Thoracic aorta (tissue), 2 donors: ENCODE results near the gene ANO9. TPM values are rescaled to one million over a fixed set of nuclear protein-coding genes. Genes with fewer than 3 reads are reported as not detected.

Experiments
- ATAC-seq: fragments of 150-250 bp; one replicate; pipeline ENCODE4 v1.8.0; 2017; ENCODE audit warnings: low read depth; ENCODE audit not compliant: insufficient number of reproducible peaks, low FRiP score
- DNase-seq: peaks from one replicate; pipeline ENCODE4 v3.0.0-alpha.2; 2020; ENCODE audit warnings: low spot score
- H3K27ac ChIP-seq, 2 donors: fragments of 200-600 bp; sonication (generic); 1 replicate in 1 of 2; 2 replicates in 1 of 2; pipeline ENCODE4 v1.5.1; 2016; ENCODE audit warnings: mild to moderate bottlenecking in 2 of 2, moderate library complexity in 2 of 2
- H3K27me3 ChIP-seq: fragments of 200-600 bp; sonication (generic); replicated peaks from 2 replicates; pipeline ENCODE4 v1.6.0; 2016; ENCODE audit warnings: mild to moderate bottlenecking; ENCODE audit not compliant: insufficient read depth
- H3K36me3 ChIP-seq: fragments of 200-600 bp; sonication (generic); one replicate; pipeline ENCODE4 v1.5.1; 2016
- H3K4me1 ChIP-seq, 2 donors: fragments of 200-600 bp; sonication (generic); 1 replicate in 1 of 2; 2 replicates in 1 of 2; pipeline versions ENCODE4 v1.5.1 to v1.6.0; 2016; ENCODE audit warnings: low read depth in 2 of 2, mild to moderate bottlenecking in 1 of 2; ENCODE audit not compliant: control insufficient read depth in 1 of 2
- H3K4me3 ChIP-seq: fragments of 200-600 bp; sonication (generic); 2 replicates; pipeline ENCODE4 v1.5.1; 2016; ENCODE audit warnings: mild to moderate bottlenecking
- H3K9me3 ChIP-seq: fragments of 200-600 bp; sonication (generic); 2 replicates; pipeline ENCODE4 v1.5.1; 2016
- total RNA-seq, 2 donors: library from RNA; depleted of rRNA; stranded (reverse); fragments of >200 nt; gene quantifications; one replicate each; pipeline versions ENCODE4 v1.1.0 to v1.2.3, GENCODE V29; 2016
- TF ChIP-seq, protein P1 (sequence below): fragments of 200-600 bp; sonication (generic); IDR thresholded peaks from one replicate; pipeline ENCODE4 v1.5.1; 2019; ENCODE audit warnings: antibody characterized with exemption

The ANO9 gene
- total RNA-seq, 2 donors from 2014 or later, result 0.68 to 2.7 TPM

DNA sequence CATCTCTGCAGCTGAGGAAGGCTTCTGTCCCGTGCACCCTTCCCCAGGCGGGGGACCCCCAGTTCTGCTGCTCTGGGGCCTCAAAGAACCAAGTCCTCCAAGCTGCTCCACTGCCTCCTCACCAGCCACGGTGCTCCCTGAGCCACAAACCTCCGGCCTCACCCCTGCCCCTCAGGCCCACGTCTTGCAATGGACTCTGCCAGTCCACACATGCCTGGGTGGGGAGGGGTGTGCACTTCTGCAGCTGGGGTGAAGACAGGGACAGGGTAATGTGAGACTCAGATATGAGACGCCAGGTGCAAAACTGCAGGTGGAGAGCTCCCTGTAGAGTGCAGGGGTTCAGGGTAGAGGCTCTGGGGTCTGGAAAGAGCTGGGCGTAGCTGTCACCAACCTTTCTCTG lies 5.1 kb upstream of the ANO9 start:
- H3K27ac ChIP-seq, result no peak overlapping the region
- no peak for DNase-seq
- H3K9me3 ChIP-seq, result no peaks in the 10 kb centered on the region
- no peak for ATAC-seq
- no peaks in the 10 kb centered on the region for H3K36me3 ChIP-seq
- H3K4me1 ChIP-seq, result peaks cover 18 to 26% of the 10 kb centered on the region in 2 donors
- H3K4me3 ChIP-seq, result no peak overlapping the region
- no peaks in the 10 kb centered on the region for H3K27me3 ChIP-seq
- TF ChIP-seq, protein P1, sequence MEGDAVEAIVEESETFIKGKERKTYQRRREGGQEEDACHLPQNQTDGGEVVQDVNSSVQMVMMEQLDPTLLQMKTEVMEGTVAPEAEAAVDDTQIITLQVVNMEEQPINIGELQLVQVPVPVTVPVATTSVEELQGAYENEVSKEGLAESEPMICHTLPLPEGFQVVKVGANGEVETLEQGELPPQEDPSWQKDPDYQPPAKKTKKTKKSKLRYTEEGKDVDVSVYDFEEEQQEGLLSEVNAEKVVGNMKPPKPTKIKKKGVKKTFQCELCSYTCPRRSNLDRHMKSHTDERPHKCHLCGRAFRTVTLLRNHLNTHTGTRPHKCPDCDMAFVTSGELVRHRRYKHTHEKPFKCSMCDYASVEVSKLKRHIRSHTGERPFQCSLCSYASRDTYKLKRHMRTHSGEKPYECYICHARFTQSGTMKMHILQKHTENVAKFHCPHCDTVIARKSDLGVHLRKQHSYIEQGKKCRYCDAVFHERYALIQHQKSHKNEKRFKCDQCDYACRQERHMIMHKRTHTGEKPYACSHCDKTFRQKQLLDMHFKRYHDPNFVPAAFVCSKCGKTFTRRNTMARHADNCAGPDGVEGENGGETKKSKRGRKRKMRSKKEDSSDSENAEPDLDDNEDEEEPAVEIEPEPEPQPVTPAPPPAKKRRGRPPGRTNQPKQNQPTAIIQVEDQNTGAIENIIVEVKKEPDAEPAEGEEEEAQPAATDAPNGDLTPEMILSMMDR, result no peak

DNA sequence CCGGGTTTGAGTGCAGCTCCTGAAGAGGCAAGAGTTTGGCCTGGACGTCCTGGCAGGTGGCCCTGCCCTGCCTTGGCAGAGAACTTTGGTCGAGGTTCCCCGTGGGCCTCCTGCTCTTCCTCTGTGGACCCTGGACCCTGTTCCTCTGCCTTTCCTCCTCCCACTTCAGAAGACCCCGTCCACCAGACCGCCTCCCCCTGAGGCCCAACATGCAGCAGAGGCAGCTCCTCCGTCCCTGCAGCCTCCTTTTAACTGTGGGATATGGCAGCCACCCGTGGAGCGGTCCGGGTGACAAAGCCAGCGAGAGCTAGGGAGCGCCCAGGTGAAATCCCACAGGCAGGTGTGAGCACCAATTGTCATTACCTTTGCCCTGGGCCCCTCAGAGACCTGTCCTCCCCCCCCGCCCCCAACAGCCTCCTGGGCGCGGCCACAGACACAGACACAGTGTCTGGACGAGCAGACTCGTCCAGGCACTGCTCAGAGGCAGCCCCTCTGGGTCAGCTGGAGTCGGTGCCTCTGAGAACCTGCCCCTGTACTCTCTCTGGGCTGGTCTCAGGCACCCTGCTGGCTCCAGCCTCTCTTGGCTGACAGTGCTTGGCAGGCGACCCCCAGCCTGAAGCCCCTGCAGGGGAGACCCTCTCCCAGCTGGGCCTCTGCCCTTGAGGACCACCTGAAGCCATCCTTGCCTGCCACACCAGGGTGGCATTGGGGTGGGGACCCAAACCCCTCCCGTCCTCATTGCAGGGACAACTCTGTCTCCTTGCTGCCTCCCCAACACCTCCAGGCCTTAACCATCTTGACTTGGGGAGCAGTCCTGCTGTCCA lies 4.2 kb upstream of the ANO9 start:
- Histone ChIP-seq H3K4me3 (no peak overlapping the region), H3K4me1 (peaks cover 11 to 17% of the 10 kb centered on the region in 2 donors), H3K9me3 (no peaks in the 10 kb centered on the region), H3K27ac (no peak overlapping the region), H3K36me3 (no peaks in the 10 kb centered on the region), H3K27me3 (no peaks in the 10 kb centered on the region)
- ATAC-seq (no peak), DNase-seq (no peak)
- TF ChIP-seq, protein P1, result no peak

DNA sequence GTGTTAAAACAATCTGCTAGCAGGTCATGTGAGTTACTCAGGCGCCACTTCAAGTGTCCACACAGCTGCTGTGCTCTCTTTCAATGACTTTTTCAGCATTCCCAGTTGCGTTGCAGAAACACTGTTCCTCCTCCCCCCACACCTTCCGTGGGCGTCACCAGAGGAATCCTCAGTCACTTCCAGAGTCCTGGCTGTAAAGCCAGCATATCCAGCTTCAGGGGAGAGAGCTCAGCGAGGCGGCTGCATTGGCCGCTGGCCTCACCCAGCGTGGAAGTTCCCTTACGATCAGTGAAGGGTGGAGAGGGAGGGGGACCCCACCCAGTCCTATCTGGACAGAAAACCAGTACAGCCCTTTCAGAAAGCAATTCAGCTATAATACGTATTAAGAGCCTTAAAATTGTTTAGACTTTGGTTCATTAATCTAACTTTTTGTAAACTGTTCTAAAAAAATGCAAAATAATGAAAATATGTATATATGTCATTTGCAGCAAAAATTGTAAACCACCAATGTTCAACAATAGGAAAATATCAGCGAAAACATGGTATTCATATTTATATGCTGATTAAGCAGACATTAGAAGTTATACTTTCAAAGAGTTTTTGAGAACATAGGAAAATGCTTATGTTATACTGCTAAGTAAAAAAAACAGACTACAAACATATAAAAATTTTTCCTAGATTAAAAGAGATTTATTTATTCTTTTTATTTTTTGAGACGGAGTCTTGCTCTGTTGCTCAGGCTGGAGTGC lies 2.8 kb upstream of the ANO9 start:
- DNase-seq (no peak), ATAC-seq (no peak)
- H3K27ac ChIP-seq, result no peak overlapping the region
- H3K27me3 ChIP-seq, result no peaks in the 10 kb centered on the region
- no peak overlapping the region for H3K4me3 ChIP-seq
- no peaks in the 10 kb centered on the region for H3K36me3 ChIP-seq
- peaks cover 11 to 13% of the 10 kb centered on the region in 2 donors for H3K4me1 ChIP-seq
- TF ChIP-seq, protein P1, result no peak
- no peaks in the 10 kb centered on the region for H3K9me3 ChIP-seq

DNA sequence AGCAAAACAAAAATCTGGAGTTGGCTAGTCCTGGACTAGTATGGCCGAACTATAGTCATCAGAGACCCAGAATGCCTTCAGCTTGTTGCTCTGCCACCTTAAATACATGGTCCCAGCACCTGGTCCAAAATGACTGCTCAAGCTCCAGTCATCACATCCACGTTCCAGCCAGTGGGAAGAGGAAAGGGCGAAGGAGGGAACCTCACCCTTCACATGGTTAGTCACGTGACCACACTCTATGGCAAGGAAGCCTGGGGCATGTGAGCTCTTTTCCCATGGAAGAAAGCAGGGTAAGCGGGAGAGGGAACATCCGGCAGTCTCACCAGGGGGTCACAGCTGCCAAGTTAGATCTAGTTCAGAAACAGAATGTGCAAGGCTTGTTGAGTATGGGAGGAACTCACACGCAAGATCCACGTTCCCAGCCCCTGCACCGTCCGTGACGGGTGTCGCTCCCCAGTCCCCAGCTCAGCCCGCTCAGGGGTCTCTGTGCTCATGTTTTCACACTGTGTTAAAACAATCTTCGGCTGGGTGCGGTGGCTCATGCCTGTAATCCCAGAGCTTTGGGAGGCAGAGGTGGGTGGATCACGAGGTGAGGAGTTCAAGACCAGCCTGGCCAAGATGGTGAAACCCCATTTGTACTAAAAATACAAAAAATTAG lies 1.9 kb upstream of the ANO9 start:
- H3K4me3 ChIP-seq, result no peak overlapping the region
- H3K36me3 ChIP-seq, result no peaks in the 10 kb centered on the region
- H3K27ac ChIP-seq, result no peak overlapping the region
- peaks cover 3 to 4% of the 10 kb centered on the region in 2 donors for H3K4me1 ChIP-seq
- DNase-seq (no peak), ATAC-seq (no peak)
- TF ChIP-seq, protein P1, result no peak
- H3K9me3 ChIP-seq, result no peaks in the 10 kb centered on the region
- no peaks in the 10 kb centered on the region for H3K27me3 ChIP-seq

DNA sequence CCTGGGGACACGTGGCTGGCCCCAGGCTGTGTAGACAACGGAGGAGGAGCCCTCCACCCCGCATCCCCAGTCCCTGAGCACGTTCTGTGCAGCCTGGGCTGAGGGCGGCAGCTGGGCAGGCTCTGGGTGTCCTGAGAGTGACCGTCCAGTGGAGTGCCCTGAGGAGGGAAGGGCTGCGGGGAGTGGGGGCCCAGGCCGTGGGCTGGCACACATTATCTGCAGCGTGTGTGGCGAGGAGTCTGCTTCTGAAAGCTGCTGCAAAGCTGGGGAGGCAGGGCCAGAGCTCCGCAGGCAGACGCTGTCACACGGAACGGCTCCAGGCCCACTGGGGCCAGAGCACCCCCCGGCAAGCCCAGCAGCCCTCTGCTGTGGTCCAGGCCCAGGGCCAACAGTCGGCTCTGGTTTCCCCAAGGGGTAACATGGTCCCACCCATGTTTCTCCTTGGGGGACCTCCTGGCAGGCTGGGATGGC lies 835 bp upstream of the ANO9 start:
- H3K27me3 ChIP-seq, result no peaks in the 10 kb centered on the region
- TF ChIP-seq, protein P1, result no peak
- DNase-seq, result no peak

More for the DNA sequence above, 835 bp upstream of the ANO9 start:
- H3K9me3 ChIP-seq, result no peaks in the 10 kb centered on the region
- no peaks in the 10 kb centered on the region for H3K36me3 ChIP-seq
- no peak overlapping the region for H3K4me3 ChIP-seq
- no peaks in the 10 kb centered on the region for H3K4me1 ChIP-seq
- H3K27ac ChIP-seq, result no peak overlapping the region
- no peak for ATAC-seq
